Sigmoid colon (tissue), 7 donors: ENCODE results near the gene GNMT. TPM values are rescaled to one million over a fixed set of nuclear protein-coding genes. Genes with fewer than 3 reads are reported as not detected.

Source experiments
- DNase-seq: peaks from one replicate; pipeline ENCODE4 v3.0.0-alpha.2; 2019
- H3K27ac ChIP-seq, 4 donors: fragments of 200-600 bp; sonication (generic); one replicate each; pipeline ENCODE4 v1.5.1; 2016 to 2019; ENCODE audit warnings: mild to moderate bottlenecking in 1 of 4
- H3K27me3 ChIP-seq, 3 donors: fragments of 200-600 bp; sonication (generic); one replicate each; pipeline ENCODE4 v1.5.1; 2019; ENCODE audit warnings: mild to moderate bottlenecking in 1 of 3
- H3K36me3 ChIP-seq, 4 donors: fragments of 200-600 bp; sonication (generic); one replicate each; pipeline ENCODE4 v1.5.1; 2016 to 2019
- H3K4me1 ChIP-seq, 4 donors: fragments of 200-600 bp; sonication (generic); one replicate each; pipeline ENCODE4 v1.5.1; 2017 to 2019
- H3K4me3 ChIP-seq, 4 donors: fragments of 200-600 bp; sonication (generic); one replicate each; pipeline ENCODE4 v1.5.1; 2017 to 2019; ENCODE audit warnings: mild to moderate bottlenecking in 2 of 4, moderate library complexity in 1 of 4
- H3K9me3 ChIP-seq, 4 donors: fragments of 200-600 bp in 3 of 4; sonication (generic) in 3 of 4; one replicate each; pipeline versions ENCODE4 v1.5.1 to v1.6.1; 2013 to 2019
- CTCF ChIP-seq, 4 experiments: fragments of 450-650 bp in 3 of 4; fragments of 200-600 bp in 1 of 4; IDR thresholded peaks; one replicate each; pipeline ENCODE4 v1.5.1; 2016 to 2019; ENCODE audit warnings: antibody characterized with exemption in 4 of 4, mild to moderate bottlenecking in 3 of 4, moderate library complexity in 2 of 4
- EP300 ChIP-seq, 4 donors: sonication (generic); formaldehyde crosslinking; IDR thresholded peaks; one replicate each; pipeline ENCODE4 v1.6.1; 2017; ENCODE audit warnings: antibody characterized with exemption in 4 of 4
- POLR2A ChIP-seq, 2 donors: fragments of 450-650 bp; IDR thresholded peaks; one replicate each; pipeline ENCODE4 v1.6.1; 2016; ENCODE audit warnings: antibody characterized with exemption in 2 of 2, mild to moderate bottlenecking in 2 of 2, moderate library complexity in 2 of 2
- POLR2AphosphoS5 ChIP-seq, 4 donors: sonication (generic); formaldehyde crosslinking; IDR thresholded peaks; one replicate each; pipeline ENCODE4 v1.6.1; 2017; ENCODE audit warnings: antibody characterized with exemption in 4 of 4
- WGBS, 2 donors: extraction: QIAGEN DNeasy Blood & Tissue Kit; methylation state at CpG; one replicate each; pipeline ENCODE4 v1.1.7; 2013; 5-methylcytosine and 5-hydroxymethylcytosine counted together
- intact Hi-C: fragments of 100-400 bp; cut with DNase I; formaldehyde crosslinking; loops from one replicate; pipeline ENCODE4 v1.15.1; 2023
- polyA plus RNA-seq, 3 donors: library from polyadenylated mRNA; stranded (reverse); fragments of 200-250 nt; gene quantifications; one replicate each; pipeline ENCODE4 v1.2.3, GENCODE V29; 2013
- total RNA-seq, 4 donors: library from RNA; depleted of rRNA; stranded (reverse); fragments of >200 nt; gene quantifications; one replicate each; pipeline ENCODE4 v1.1.0, GENCODE V29; 2016
- donor health status: healthy with polysubstance abuse.
- donor health status: Bipolar disorder and iron deficiency.
- donor health status: healthy.

Gene GNMT
- total and polyA plus RNA-seq, 7 donors = 0.45 to 0.54 TPM; not detected in 5

- H3K9me3 ChIP-seq = no peaks in the 10 kb centered on the region
- no peak overlapping the region for H3K4me3 ChIP-seq
- WGBS, 2 donors = 74 to 81% methylated on average over 4 of the region's 4 CpGs
- intact Hi-C loops = no loop called here
- TF ChIP-seq POLR2A (IDR thresholded peaks at IDR 0.05) (no peak), CTCF (IDR thresholded peaks at IDR 0.05) (no peak), POLR2AphosphoS5 (IDR thresholded peaks at IDR 0.05) (no peak), EP300 (IDR thresholded peaks at IDR 0.05) (no peak)
- H3K4me1 ChIP-seq = peaks cover 0 to 8% (median 6%) of the 10 kb centered on the region in 4 donors
- no peak overlapping the region for H3K27ac ChIP-seq
- no peak for DNase-seq
- H3K27me3 ChIP-seq = no peaks in the 10 kb centered on the region
- H3K36me3 ChIP-seq = peaks cover 9 to 35% (median 10%) of the 10 kb centered on the region in 4 donors
Observed at GRCh38 chr6:42970871-42971612, 10.5 kb downstream of the GNMT start.

DNA sequence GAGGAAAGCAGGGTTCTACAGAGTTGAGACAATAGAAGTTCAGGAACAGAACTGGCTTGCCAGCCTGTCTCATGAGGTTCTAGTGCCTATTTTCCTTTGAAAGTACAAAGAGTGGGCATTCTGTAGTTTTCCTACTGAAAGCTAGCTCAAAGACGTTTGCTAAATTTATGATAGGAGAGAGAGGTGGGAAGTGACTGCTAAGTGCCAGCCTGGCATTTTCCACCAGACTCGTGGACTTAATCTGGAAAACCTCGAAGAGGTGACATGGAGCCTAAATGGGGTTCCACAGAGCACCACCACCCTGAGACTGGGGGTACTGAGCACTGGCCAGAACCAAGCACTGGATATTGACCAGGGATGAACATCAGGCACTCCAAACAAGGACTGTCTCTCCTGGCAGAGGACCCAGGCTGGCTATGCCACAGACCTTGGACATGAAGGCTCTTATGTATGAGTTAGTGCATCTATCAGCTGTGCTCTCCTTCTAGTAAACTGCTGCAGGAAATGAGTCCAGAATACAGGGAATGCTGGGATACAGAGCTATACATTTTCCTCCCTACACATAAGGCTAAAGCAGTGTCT, 11.3 kb downstream of the GNMT start:
- peaks cover 0 to 12% (median 10%) of the 10 kb centered on the region in 4 donors for H3K4me1 ChIP-seq
- TF ChIP-seq CTCF (IDR thresholded peaks at IDR 0.05) = no peak
- TF ChIP-seq POLR2A (IDR thresholded peaks at IDR 0.05) = no peak
- TF ChIP-seq POLR2AphosphoS5 (IDR thresholded peaks at IDR 0.05) = no peak
- TF ChIP-seq EP300 (IDR thresholded peaks at IDR 0.05) = no peak
- intact Hi-C loops = no loop called here
- no peaks in the 10 kb centered on the region for H3K9me3 ChIP-seq
- no peaks in the 10 kb centered on the region for H3K27me3 ChIP-seq
- H3K4me3 ChIP-seq = no peak overlapping the region
- H3K36me3 ChIP-seq = peaks cover 5 to 27% (median 8%) of the 10 kb centered on the region in 4 donors
- no peak for DNase-seq
- no peak overlapping the region for H3K27ac ChIP-seq
- WGBS, 2 donors = 87 to 88% methylated on average over 3 of the region's 3 CpGs

DNA sequence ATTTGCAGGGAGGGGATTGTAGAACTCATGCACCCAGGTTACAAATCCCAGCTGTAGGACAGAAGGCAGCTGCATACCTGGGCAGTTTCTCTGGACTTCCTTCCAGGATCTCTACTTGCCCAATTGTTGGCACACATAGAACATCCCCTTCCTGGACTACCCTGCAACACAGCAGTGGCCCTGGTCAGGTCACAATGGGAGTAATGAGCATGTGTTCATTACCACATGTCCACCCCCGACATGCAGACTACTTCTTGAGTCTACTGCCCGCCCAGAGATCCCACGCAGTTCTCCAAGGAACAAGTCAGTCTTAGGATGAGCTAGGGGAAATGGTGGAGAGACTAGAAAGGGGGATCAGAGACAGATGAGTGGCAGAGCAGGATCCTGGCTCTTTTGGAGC, 13.4 kb downstream of the GNMT start:
- H3K4me1 ChIP-seq = peaks cover 0 to 27% (median 24%) of the 10 kb centered on the region in 4 donors
- no peaks in the 10 kb centered on the region for H3K27me3 ChIP-seq
- intact Hi-C loops = no loop called here
- H3K36me3 ChIP-seq = peaks cover 0 to 9% (median 4%) of the 10 kb centered on the region in 4 donors
- H3K4me3 ChIP-seq = no peak overlapping the region
- no peak overlapping the region for H3K27ac ChIP-seq
- no peak for TF ChIP-seq EP300 (IDR thresholded peaks at IDR 0.05)
- no peak for TF ChIP-seq POLR2A (IDR thresholded peaks at IDR 0.05)
- no peak for TF ChIP-seq CTCF (IDR thresholded peaks at IDR 0.05)
- no peak for TF ChIP-seq POLR2AphosphoS5 (IDR thresholded peaks at IDR 0.05)
- no peaks in the 10 kb centered on the region for H3K9me3 ChIP-seq
- WGBS, 2 donors = 93 to 95% methylated on average over 3 of the region's 3 CpGs
- DNase-seq = no peak

DNA sequence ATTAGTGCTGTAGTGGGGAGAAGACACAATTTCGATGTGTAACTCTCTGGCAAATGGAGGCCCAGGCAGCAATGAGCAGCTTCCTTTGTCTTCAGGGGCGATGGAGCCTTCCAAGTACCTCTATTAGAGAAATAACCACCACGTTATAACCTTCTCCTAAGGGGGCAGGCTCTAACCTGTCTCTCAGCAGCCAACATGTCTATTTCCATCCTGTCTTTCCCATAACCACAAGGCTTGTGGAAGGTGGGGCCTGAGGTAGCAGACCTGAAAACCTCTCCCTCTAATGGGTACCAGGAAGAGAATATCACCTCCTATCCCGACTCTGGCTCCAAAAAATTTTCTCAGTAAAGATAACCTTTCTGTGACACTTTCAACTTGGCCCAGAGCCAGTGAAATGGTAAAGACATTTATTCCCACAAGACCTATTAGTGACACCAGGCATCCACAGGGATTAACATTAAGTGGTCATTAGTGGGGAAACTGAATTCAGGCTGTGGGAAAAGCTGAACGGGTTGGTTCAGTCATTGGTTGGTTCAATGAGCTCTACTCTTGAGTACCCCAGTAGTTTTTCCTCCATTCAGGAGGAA, 14.5 kb downstream of the GNMT start:
- no peaks in the 10 kb centered on the region for H3K9me3 ChIP-seq
- H3K4me1 ChIP-seq = peaks cover 0 to 34% (median 30%) of the 10 kb centered on the region in 4 donors
- TF ChIP-seq POLR2AphosphoS5 (IDR thresholded peaks at IDR 0.05) = no peak
- no peak for TF ChIP-seq EP300 (IDR thresholded peaks at IDR 0.05)
- TF ChIP-seq POLR2A (IDR thresholded peaks at IDR 0.05) = no peak
- TF ChIP-seq CTCF (IDR thresholded peaks at IDR 0.05) = no peak
- DNase-seq = no peak
- H3K36me3 ChIP-seq = peaks cover 0 to 3% (median 0%) of the 10 kb centered on the region in 4 donors
- intact Hi-C loops = no loop called here
- no peak overlapping the region for H3K4me3 ChIP-seq
- H3K27ac ChIP-seq = no peak overlapping the region
- WGBS, 2 donors = 87 to 90% methylated on average over 5 of the region's 5 CpGs
- no peaks in the 10 kb centered on the region for H3K27me3 ChIP-seq
